Transverse colon (tissue), 4 donors: Measurements from ENCODE around the gene SYNE1. TPM values are rescaled to one million over a fixed set of nuclear protein-coding genes. Genes with fewer than 3 reads are reported as not detected.
A peak's percentile ranks its signal among the peaks of the same experiment; 100 is the strongest.

Experiments
- DNase-seq: peaks from one replicate; pipeline ENCODE4 v3.0.0-alpha.2; 2019
- H3K27ac ChIP-seq, 4 donors: fragments of 200-600 bp; sonication (generic); 2 replicates each; pipeline ENCODE4 v1.5.1; 2016 to 2018; ENCODE audit warnings: inconsistent platforms in 4 of 4
- H3K27me3 ChIP-seq: fragments of 200-600 bp; sonication (generic); 2 replicates; pipeline ENCODE4 v1.5.1; 2017; ENCODE audit warnings: inconsistent platforms
- H3K36me3 ChIP-seq, 4 donors: fragments of 200-600 bp; sonication (generic); 2 replicates each; pipeline ENCODE4 v1.5.1; 2017 to 2019; ENCODE audit warnings: inconsistent platforms in 4 of 4
- H3K4me1 ChIP-seq, 4 donors: fragments of 200-600 bp; sonication (generic); 2 replicates each; pipeline ENCODE4 v1.5.1; 2017 to 2020; ENCODE audit warnings: inconsistent platforms in 4 of 4
- H3K4me3 ChIP-seq, 4 donors: fragments of 200-600 bp; sonication (generic); 1 replicate in 1 of 4; 2 replicates in 3 of 4; pipeline versions ENCODE4 v1.5.1 to v1.6.1; 2017 to 2019; ENCODE audit warnings: inconsistent platforms in 4 of 4
- H3K9me3 ChIP-seq, 2 donors: fragments of 200-600 bp; sonication (generic); 2 replicates each; pipeline ENCODE4 v1.5.1; 2017 to 2019; ENCODE audit warnings: inconsistent platforms in 2 of 2
- EP300 ChIP-seq: sonication (generic); formaldehyde crosslinking; IDR thresholded peaks from one replicate; pipeline ENCODE4 v1.6.1; 2017; ENCODE audit warnings: antibody characterized with exemption, low read depth
- POLR2A ChIP-seq: fragments of 450-650 bp; IDR thresholded peaks from one replicate; pipeline ENCODE4 v1.6.1; 2016; ENCODE audit warnings: antibody characterized with exemption, mild to moderate bottlenecking, moderate library complexity
- POLR2AphosphoS5 ChIP-seq, 3 donors: sonication (generic); formaldehyde crosslinking; IDR thresholded peaks; one replicate each; pipeline ENCODE4 v1.6.1; 2016; ENCODE audit warnings: antibody characterized with exemption in 3 of 3
- WGBS, 2 donors: methylation state at CpG; one replicate each; pipeline ENCODE4 v1.1.5; 2018; ENCODE audit warnings: low coverage in 1 of 2; 5-methylcytosine and 5-hydroxymethylcytosine counted together
- in situ Hi-C, 4 donors: fragments of 200-750 bp; cut with MboI; loops; one replicate each; pipeline versions ENCODE4 v1.15.0 to v1.15.1; 2017; ENCODE audit warnings: low sequenced_read_pairs in 3 of 4, low pct_ligation_motif_present in 1 of 4, low pct_unique_long_range_greater_than_20kb in 1 of 4
- intact Hi-C: fragments of 100-400 bp; cut with DNase I; formaldehyde crosslinking; loops from one replicate; pipeline ENCODE4 v1.15.1; 2023; ENCODE audit warnings: low total_unique reads
- total RNA-seq, 4 donors: library from RNA; depleted of rRNA; stranded (reverse); fragments of >200 nt; gene quantifications; one replicate each; pipeline ENCODE4 v1.1.0, GENCODE V29; 2016
- TF ChIP-seq, protein P1 (sequence below), 5 experiments: fragments of 200-600 bp in 3 of 5; fragments of 450-650 bp in 2 of 5; sonication (generic) in 3 of 5; IDR thresholded peaks; 1 replicate in 2 of 5; 2 replicates in 3 of 5; pipeline ENCODE4 v1.5.1; 2016 to 2017; ENCODE audit warnings: antibody characterized with exemption in 5 of 5, inconsistent platforms in 3 of 5, mild to moderate bottlenecking in 2 of 5, moderate library complexity in 1 of 5

The SYNE1 gene
- total RNA-seq, 4 donors from 2014 or later, result 31.4 to 87.2 (median 59.7) TPM

DNA sequence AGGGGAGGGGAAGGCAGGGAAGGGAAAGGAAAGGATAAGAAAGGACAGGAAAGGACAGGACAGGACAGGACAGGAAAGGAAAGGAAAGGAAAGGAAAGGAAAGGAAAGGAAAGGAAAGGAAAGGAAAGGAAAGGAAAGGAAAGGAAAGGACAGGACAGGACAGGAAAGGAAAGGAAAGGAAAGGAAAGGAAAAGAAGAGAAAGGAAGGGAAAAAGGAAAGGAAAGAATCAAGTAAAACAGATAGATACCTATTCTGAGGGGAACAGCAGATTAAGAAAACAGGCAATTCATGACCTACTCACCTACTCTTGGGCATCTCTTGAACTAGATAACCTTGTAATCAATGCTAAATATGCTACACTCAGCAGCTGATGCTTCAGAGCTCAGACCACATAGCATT, 265.4 kb downstream of the SYNE1 start:
- Histone ChIP-seq H3K4me1 (peaks cover 0 to 5% (median 0%) of the 10 kb centered on the region in 4 donors), H3K36me3 (no peaks in the 10 kb centered on the region), H3K9me3 (no peaks in the 10 kb centered on the region), H3K27me3 (no peaks in the 10 kb centered on the region), H3K4me3 (no peak overlapping the region), H3K27ac (no peak overlapping the region)
- in situ Hi-C loops, result no loop called here
- TF ChIP-seq POLR2A (no peak), POLR2AphosphoS5 (IDR thresholded peaks at IDR 0.05) (no peak), EP300 (no peak)
- TF ChIP-seq, protein P1, sequence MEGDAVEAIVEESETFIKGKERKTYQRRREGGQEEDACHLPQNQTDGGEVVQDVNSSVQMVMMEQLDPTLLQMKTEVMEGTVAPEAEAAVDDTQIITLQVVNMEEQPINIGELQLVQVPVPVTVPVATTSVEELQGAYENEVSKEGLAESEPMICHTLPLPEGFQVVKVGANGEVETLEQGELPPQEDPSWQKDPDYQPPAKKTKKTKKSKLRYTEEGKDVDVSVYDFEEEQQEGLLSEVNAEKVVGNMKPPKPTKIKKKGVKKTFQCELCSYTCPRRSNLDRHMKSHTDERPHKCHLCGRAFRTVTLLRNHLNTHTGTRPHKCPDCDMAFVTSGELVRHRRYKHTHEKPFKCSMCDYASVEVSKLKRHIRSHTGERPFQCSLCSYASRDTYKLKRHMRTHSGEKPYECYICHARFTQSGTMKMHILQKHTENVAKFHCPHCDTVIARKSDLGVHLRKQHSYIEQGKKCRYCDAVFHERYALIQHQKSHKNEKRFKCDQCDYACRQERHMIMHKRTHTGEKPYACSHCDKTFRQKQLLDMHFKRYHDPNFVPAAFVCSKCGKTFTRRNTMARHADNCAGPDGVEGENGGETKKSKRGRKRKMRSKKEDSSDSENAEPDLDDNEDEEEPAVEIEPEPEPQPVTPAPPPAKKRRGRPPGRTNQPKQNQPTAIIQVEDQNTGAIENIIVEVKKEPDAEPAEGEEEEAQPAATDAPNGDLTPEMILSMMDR (IDR thresholded peaks at IDR 0.05), result no peak
- intact Hi-C loops, result no loop called here
- DNase-seq, result no peak

- Histone ChIP-seq H3K4me1 (peaks cover 0 to under 1% (median 0%) of the 10 kb centered on the region in 4 donors), H3K9me3 (no peaks in the 10 kb centered on the region), H3K36me3 (no peaks in the 10 kb centered on the region), H3K4me3 (no peak overlapping the region), H3K27me3 (no peaks in the 10 kb centered on the region), H3K27ac (peak overlapping the region; percentile 46 to 62 (median 54))
- intact Hi-C loops (no loop called here), in situ Hi-C loops (no loop called here)
- 43 to 57% methylated on average over 4 to 20 of the region's 20 CpGs for WGBS, 2 donors
- TF ChIP-seq EP300 (no peak), POLR2AphosphoS5 (IDR thresholded peaks at IDR 0.05) (no peak)
- TF ChIP-seq, protein P1 (IDR thresholded peaks at IDR 0.05), result no peak
- peak; percentile 13 for DNase-seq
Measured at GRCh38 chr6:152368751-152369624, 268.2 kb downstream of the SYNE1 start.

- 61 to 70% methylated on average over 2 of the region's 2 CpGs for WGBS, 2 donors
Measured at GRCh38 chr6:152364866-152365265, 272.3 kb downstream of the SYNE1 start.

DNA sequence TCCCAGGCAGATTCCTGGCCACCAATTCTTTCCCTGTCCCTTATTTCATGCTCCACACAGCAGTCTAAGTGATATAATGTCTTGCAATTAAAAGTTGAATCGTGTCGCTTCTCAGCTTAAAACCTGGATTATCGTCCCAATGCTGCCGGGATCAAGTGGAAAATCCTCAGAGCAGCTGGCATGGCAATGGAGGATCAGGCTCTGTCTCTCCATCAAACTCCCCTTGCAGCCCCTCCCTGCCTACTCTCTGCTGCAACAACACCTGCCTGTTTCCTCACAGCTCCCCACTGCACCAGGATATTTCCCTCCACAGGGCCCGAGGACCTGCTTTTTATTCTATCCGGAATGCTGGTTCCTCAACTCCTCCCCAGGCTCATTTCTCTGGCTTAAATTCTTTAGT, 277.1 kb downstream of the SYNE1 start:
- 80 to 82% methylated on average over 6 of the region's 6 CpGs for WGBS, 2 donors
- H3K4me3 ChIP-seq, result no peak overlapping the region
- no peaks in the 10 kb centered on the region for H3K27me3 ChIP-seq
- H3K9me3 ChIP-seq, result no peaks in the 10 kb centered on the region
- no peak for DNase-seq
- no peaks in the 10 kb centered on the region for H3K36me3 ChIP-seq
- TF ChIP-seq POLR2AphosphoS5 (IDR thresholded peaks at IDR 0.05) (no peak), EP300 (no peak), POLR2A (no peak)
- TF ChIP-seq, protein P1 (IDR thresholded peaks at IDR 0.05), result no peak
- intact Hi-C loops, result no loop called here
- H3K4me1 ChIP-seq, result no peaks in the 10 kb centered on the region
- in situ Hi-C loops, result no loop called here
- no peak overlapping the region for H3K27ac ChIP-seq

More at GRCh38 chr6:152364866-152365265, 272.3 kb downstream of the SYNE1 start:
- Histone ChIP-seq H3K9me3 (no peaks in the 10 kb centered on the region), H3K36me3 (no peaks in the 10 kb centered on the region), H3K4me1 (no peaks in the 10 kb centered on the region), H3K27me3 (no peaks in the 10 kb centered on the region), H3K4me3 (no peak overlapping the region), H3K27ac (no peak overlapping the region)
- in situ Hi-C loops (no loop called here), intact Hi-C loops (no loop called here)
- TF ChIP-seq, protein P1 (IDR thresholded peaks at IDR 0.05), result no peak
- no peak for TF ChIP-seq POLR2AphosphoS5 (IDR thresholded peaks at IDR 0.05)
- TF ChIP-seq POLR2A, result no peak
- no peak for DNase-seq
